Brain microvascular endothelial cell (primary cell): ENCODE results near the gene CCDC175.
A peak's percentile ranks its signal among the peaks of the same experiment; 100 is the strongest.

ENCODE experiments used
- DNase-seq: peaks from one replicate; pipeline ENCODE4 v3.0.0-alpha.2; 2020
- H3K27ac ChIP-seq: fragments of 250-450 bp; sonication (Bioruptor Pico); 2 replicates; pipeline ENCODE4 v1.5.1; 2020; ENCODE audit warnings: mild to moderate bottlenecking, moderate library complexity
- H3K27me3 ChIP-seq: fragments of 250-450 bp; sonication (Bioruptor Pico); replicated peaks from 2 replicates; pipeline ENCODE4 v1.5.1; 2020; ENCODE audit warnings: mild to moderate bottlenecking
- H3K36me3 ChIP-seq: fragments of 250-450 bp; sonication (Bioruptor Pico); replicated peaks from 2 replicates; pipeline ENCODE4 v1.5.1; 2020; ENCODE audit warnings: mild to moderate bottlenecking
- H3K4me3 ChIP-seq: 2 replicates; pipeline ENCODE4 v1.5.1; 2011; ENCODE audit warnings: low read depth, mild to moderate bottlenecking, control low read depth, low read length, moderate library complexity
- in situ Hi-C: cut with HindIII; loops from 2 replicates; pipeline ENCODE4 v1.10.0; 2017; ENCODE audit warnings: low sequenced_read_pairs, low pct_ligation_motif_present
- TF ChIP-seq, protein P1 (sequence below): IDR thresholded peaks from 2 replicates; pipeline ENCODE4 v1.5.1; 2011; ENCODE audit warnings: low read depth, mild to moderate bottlenecking, moderate library complexity, low read length, control low read depth, inconsistent platforms; ENCODE audit errors: missing control alignments

CCDC175 gene

DNA sequence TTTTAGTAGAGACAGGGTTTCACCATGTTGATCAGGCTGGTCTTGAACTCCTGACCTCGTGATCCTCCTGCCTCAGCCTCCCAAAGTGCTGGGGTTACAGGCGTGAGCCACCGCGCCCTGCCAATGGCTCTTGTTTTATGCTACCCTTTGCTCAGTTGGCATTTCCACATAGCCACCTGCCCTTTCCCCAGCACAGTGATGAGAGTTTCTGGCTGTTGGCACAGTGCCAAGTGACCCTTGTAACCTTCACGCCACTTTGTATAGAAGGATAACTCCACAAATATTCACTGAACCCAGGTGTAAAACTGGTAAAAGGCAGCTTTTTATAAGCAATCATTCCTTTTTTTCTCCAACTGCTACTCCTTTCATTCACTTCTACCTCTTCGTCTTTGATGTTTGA lies 18.5 kb upstream of the CCDC175 start:
- no peak for DNase-seq
- no peaks in the 10 kb centered on the region for H3K36me3 ChIP-seq
- H3K27me3 ChIP-seq, result no peaks in the 10 kb centered on the region
- TF ChIP-seq, protein P1, sequence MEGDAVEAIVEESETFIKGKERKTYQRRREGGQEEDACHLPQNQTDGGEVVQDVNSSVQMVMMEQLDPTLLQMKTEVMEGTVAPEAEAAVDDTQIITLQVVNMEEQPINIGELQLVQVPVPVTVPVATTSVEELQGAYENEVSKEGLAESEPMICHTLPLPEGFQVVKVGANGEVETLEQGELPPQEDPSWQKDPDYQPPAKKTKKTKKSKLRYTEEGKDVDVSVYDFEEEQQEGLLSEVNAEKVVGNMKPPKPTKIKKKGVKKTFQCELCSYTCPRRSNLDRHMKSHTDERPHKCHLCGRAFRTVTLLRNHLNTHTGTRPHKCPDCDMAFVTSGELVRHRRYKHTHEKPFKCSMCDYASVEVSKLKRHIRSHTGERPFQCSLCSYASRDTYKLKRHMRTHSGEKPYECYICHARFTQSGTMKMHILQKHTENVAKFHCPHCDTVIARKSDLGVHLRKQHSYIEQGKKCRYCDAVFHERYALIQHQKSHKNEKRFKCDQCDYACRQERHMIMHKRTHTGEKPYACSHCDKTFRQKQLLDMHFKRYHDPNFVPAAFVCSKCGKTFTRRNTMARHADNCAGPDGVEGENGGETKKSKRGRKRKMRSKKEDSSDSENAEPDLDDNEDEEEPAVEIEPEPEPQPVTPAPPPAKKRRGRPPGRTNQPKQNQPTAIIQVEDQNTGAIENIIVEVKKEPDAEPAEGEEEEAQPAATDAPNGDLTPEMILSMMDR, result no peak
- in situ Hi-C loops, result no loop called here
- no peak overlapping the region for H3K27ac ChIP-seq
- no peak overlapping the region for H3K4me3 ChIP-seq

GRCh38 chr14:59591641-59592370 lies 15.2 kb upstream of the CCDC175 start:
- no peaks in the 10 kb centered on the region for H3K27me3 ChIP-seq
- in situ Hi-C loops, result no loop called here
- H3K4me3 ChIP-seq, result no peak overlapping the region
- TF ChIP-seq, protein P1, result no peak
- DNase-seq, result no peak
- no peaks in the 10 kb centered on the region for H3K36me3 ChIP-seq
- no peak overlapping the region for H3K27ac ChIP-seq

DNA sequence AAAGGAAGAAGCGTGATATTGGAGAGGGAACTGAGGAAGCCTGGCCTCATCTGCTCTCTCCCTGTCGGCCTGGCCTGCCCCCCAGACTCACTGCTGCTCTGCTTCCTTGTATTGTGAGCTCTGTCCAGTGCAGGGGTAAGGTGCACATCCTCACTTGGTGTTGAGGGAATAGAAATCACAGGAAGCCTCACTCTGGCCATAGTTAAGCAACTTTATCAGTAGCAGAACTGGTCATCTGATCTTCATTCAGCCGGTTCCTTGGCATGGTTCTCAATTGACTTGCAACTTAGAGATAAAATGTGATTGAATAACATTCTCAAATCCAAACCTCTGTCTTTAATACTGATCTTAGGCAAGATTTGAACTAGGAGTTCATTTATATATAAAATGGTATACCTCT lies 11.5 kb upstream of the CCDC175 start:
- no peak overlapping the region for H3K27ac ChIP-seq
- H3K4me3 ChIP-seq, result no peak overlapping the region
- no peaks in the 10 kb centered on the region for H3K27me3 ChIP-seq
- TF ChIP-seq, protein P1, result no peak
- no peak for DNase-seq
- in situ Hi-C loops, result no loop called here
- no peaks in the 10 kb centered on the region for H3K36me3 ChIP-seq

DNA sequence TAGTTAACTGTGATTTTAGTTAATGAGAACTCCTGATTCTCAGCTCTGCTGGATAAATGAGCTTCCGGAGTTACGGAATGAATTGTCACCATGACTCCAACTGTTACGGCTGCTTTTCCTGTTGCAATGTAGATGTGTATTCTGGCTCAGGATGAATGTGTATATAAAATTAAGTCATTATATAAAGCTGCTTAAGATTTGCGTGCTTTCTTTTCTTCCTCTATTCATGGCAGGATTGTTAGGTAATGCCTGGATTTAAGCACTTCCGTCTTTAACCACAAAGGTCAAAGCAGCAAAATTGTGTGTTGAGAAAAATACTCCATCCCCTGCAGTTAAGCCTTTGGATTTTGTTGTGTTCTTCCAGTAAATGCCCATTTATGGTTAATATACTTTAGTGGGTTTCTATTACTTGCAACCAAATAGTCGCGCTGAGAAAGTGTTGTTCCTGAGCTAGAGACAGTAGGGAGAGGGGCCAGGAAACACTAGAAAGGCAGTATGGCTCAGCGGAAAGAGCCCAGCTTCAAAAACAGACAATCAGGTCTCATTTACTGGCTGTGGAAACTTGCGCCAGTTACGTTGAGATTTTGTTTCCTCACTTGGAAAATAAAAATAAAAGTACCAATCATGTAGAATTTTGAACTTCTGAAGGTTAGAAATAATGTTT lies 9.4 kb upstream of the CCDC175 start:
- DNase-seq, result peak; percentile 76
- in situ Hi-C loops, result no loop called here
- TF ChIP-seq, protein P1, result no peak
- peak overlapping the region; percentile 63 for H3K27ac ChIP-seq
- no peak overlapping the region for H3K4me3 ChIP-seq
- H3K36me3 ChIP-seq, result no peaks in the 10 kb centered on the region
- H3K27me3 ChIP-seq, result no peaks in the 10 kb centered on the region

DNA sequence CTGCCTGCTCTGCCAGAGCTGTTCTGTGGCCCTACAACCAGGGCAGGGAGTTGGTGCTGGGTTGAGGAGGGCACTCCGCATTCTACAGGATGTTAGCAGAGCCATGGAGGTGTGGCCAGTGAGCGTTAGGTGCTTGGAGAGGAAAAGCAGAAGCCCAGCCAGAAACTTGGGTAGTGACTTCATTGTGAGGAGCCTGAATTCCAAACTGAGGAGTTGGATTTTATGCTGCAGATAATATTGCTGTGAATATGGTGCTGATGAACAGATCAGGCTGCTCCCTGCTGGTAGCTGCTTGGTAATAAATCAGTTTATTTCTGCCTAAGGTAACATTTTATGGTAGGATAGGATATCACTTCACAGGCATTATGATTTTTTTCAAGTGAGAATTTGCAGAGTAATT lies 7.1 kb upstream of the CCDC175 start:
- TF ChIP-seq, protein P1, result peak; percentile 24
- no peak overlapping the region for H3K4me3 ChIP-seq
- no peak overlapping the region for H3K27ac ChIP-seq
- in situ Hi-C loops, result no loop called here
- H3K36me3 ChIP-seq, result no peaks in the 10 kb centered on the region
- peak; percentile 56 for DNase-seq
- no peaks in the 10 kb centered on the region for H3K27me3 ChIP-seq
